Activated CD8-positive, alpha-beta T cell treated with anti-CD3 and anti-CD28 coated beads for 36 hours (primary cell): ENCODE results near the gene GRIK3. TPM values are rescaled to one million over a fixed set of nuclear protein-coding genes. Genes with fewer than 3 reads are reported as not detected.
"Not testable (repeated sequence)": the region's sequence is repeated elsewhere in the genome, so short reads cannot be mapped to it uniquely, and the experiment has no call there.

Experiments used
- ATAC-seq: fragments of 200-7000 bp; cut with Tn5 transposase; one replicate; pipeline ENCODE4 v1.10.0; 2021; ENCODE audit warnings: mild to moderate bottlenecking, moderate library complexity
- CTCF ChIA-PET: fragments of 350-600 bp; sonication (Branson Sonifier 250); formaldehyde crosslinking; loops from one replicate; lab custom pipeline; 2021; ENCODE audit warnings: antibody characterized with exemption; lab: Charles Lee
- POLR2A ChIA-PET: fragments of 350-600 bp; sonication (Branson Sonifier 250); formaldehyde crosslinking; loops from one replicate; lab custom pipeline; 2021; ENCODE audit warnings: antibody characterized with exemption; lab: Charles Lee
- DNase-seq: peaks from one replicate; pipeline ENCODE4 v3.0.0-alpha.2; 2020
- H3K27ac Mint-ChIP-seq: one replicate; pipeline ENCODE4 v1.8.0; 2021; ENCODE audit warnings: mild to moderate bottlenecking, mixed read lengths
- H3K27me3 Mint-ChIP-seq: one replicate; pipeline ENCODE4 v1.8.0; 2021; ENCODE audit warnings: mixed read lengths
- H3K36me3 Mint-ChIP-seq: one replicate; pipeline ENCODE4 v1.8.0; 2021; ENCODE audit warnings: low read depth, mixed read lengths
- H3K4me1 Mint-ChIP-seq: one replicate; pipeline ENCODE4 v1.8.0; 2021; ENCODE audit warnings: low read depth, mixed read lengths
- H3K4me3 Mint-ChIP-seq: one replicate; pipeline ENCODE4 v1.8.0; 2021; ENCODE audit warnings: mild to moderate bottlenecking, moderate library complexity, mixed read lengths
- H3K9me3 Mint-ChIP-seq: one replicate; pipeline ENCODE4 v1.8.0; 2021; ENCODE audit warnings: mixed read lengths
- CTCF ChIP-seq: fragments of 200-600 bp; IDR thresholded peaks from one replicate; pipeline ENCODE4 v1.8.0; 2022; ENCODE audit warnings: antibody characterized with exemption, mild to moderate bottlenecking
- intact Hi-C: fragments of 100-400 bp; cut with micrococcal nuclease; formaldehyde crosslinking; loops from one replicate; pipeline ENCODE4 v1.10.0; 2022
- total RNA-seq, 2 experiments: library from RNA; stranded (reverse); gene quantifications; one replicate each; pipeline ENCODE4 v1.2.3, GENCODE V29; 2021

Gene GRIK3
- total RNA-seq, 2 experiments from 2014 or later, result not detected

- Mint-ChIP-seq H3K9me3 (no peaks in the 10 kb centered on the region), H3K36me3 (no peaks in the 10 kb centered on the region), H3K4me1 (no peaks in the 10 kb centered on the region), H3K4me3 (no peak overlapping the region), H3K27me3 (peaks cover 11% of the 10 kb centered on the region), H3K27ac (no peak overlapping the region)
- intact Hi-C loops, result no loop called here
- no peak for TF ChIP-seq CTCF
- ChIA-PET CTCF (no interaction called here), POLR2A (no interaction called here)
- ATAC-seq (no peak), DNase-seq (no peak)
Measured at GRCh38 chr1:36906555-36906954, 127.8 kb downstream of the GRIK3 start.

- H3K4me1 Mint-ChIP-seq, result no peaks in the 10 kb centered on the region
- CTCF ChIA-PET, result no interaction called here
Measured at GRCh38 chr1:36905941-36906340, 128.4 kb downstream of the GRIK3 start.

GRCh38 chr1:36900128-36900527, 134.2 kb downstream of the GRIK3 start:
- Mint-ChIP-seq H3K27me3 (peaks cover 7% of the 10 kb centered on the region), H3K9me3 (peaks cover 6% of the 10 kb centered on the region), H3K4me1 (no peaks in the 10 kb centered on the region), H3K4me3 (no peak overlapping the region), H3K36me3 (no peaks in the 10 kb centered on the region), H3K27ac (no peak overlapping the region)
- no peak for DNase-seq
- ATAC-seq, result no peak
- ChIA-PET POLR2A (no interaction called here), CTCF (no interaction called here)
- intact Hi-C loops, result no loop called here
- TF ChIP-seq CTCF, result no peak

More at GRCh38 chr1:36905941-36906340, 128.4 kb downstream of the GRIK3 start:
- no peak for TF ChIP-seq CTCF
- no peaks in the 10 kb centered on the region for H3K36me3 Mint-ChIP-seq
- intact Hi-C loops, result no loop called here
- no peaks in the 10 kb centered on the region for H3K9me3 Mint-ChIP-seq
- no peak overlapping the region for H3K4me3 Mint-ChIP-seq
- no peak overlapping the region for H3K27ac Mint-ChIP-seq
- no peak for DNase-seq
- ATAC-seq, result no peak
- POLR2A ChIA-PET, result no interaction called here
- peaks cover 10% of the 10 kb centered on the region for H3K27me3 Mint-ChIP-seq

GRCh38 chr1:36897813-36898212, 136.5 kb downstream of the GRIK3 start:
- H3K4me1 Mint-ChIP-seq, CTCF ChIA-PET, intact Hi-C loops, H3K27me3 Mint-ChIP-seq, H3K4me3 Mint-ChIP-seq, H3K9me3 Mint-ChIP-seq, DNase-seq, POLR2A ChIA-PET, H3K36me3 Mint-ChIP-seq, ATAC-seq, H3K27ac Mint-ChIP-seq: not testable (repeated sequence)

GRCh38 chr1:36894824-36895223, 139.5 kb downstream of the GRIK3 start:
- Mint-ChIP-seq H3K9me3 (peaks cover 6% of the 10 kb centered on the region), H3K27me3 (peaks cover 3% of the 10 kb centered on the region), H3K27ac (no peak overlapping the region), H3K4me3 (no peak overlapping the region), H3K36me3 (no peaks in the 10 kb centered on the region), H3K4me1 (no peaks in the 10 kb centered on the region)
- POLR2A ChIA-PET, result no interaction called here
- ATAC-seq (no peak), DNase-seq (no peak)
- intact Hi-C loops, result no loop called here
- CTCF ChIA-PET, result no interaction called here
- TF ChIP-seq CTCF, result no peak

GRCh38 chr1:36890776-36891175, 143.5 kb downstream of the GRIK3 start:
- DNase-seq (no peak), ATAC-seq (no peak)
- no peaks in the 10 kb centered on the region for H3K9me3 Mint-ChIP-seq
- intact Hi-C loops, result no loop called here
- H3K27ac Mint-ChIP-seq, result no peak overlapping the region
- no peaks in the 10 kb centered on the region for H3K36me3 Mint-ChIP-seq
- no peak for TF ChIP-seq CTCF
- H3K27me3 Mint-ChIP-seq, result peaks cover 3% of the 10 kb centered on the region
- H3K4me1 Mint-ChIP-seq, result no peaks in the 10 kb centered on the region
- CTCF ChIA-PET, result no interaction called here
- POLR2A ChIA-PET, result no interaction called here
- H3K4me3 Mint-ChIP-seq, result no peak overlapping the region
